ENCODE results near the gene S1PR4. TPM values are rescaled to one million over a fixed set of nuclear protein-coding genes. Genes with fewer than 3 reads are reported as not detected.

S1PR4 gene
- total RNA-seq, 1 experiment from 2014 or later: not detected

- ChIA-PET POLR2A (no interaction called here), CTCF (interaction anchor here (0.6 kb wide), 1 partner anchor 8 kb away, joined by 3 read pairs; no protein-coding TSS in a partner anchor)
- Histone ChIP-seq H3K27me3 (replicated peaks; ENCODE audit: control insufficient read depth, insufficient read depth, low read length) (no peaks in the 10 kb centered on the region), H3K4me1 (no peaks in the 10 kb centered on the region), H3K4me3 (ENCODE audit: low read depth, low read length) (no peak overlapping the region), H3K36me3 (ENCODE audit: control insufficient read depth, insufficient read depth, low read length) (no peaks in the 10 kb centered on the region), H3K9me3 (no peaks in the 10 kb centered on the region)
- peaks cover 17% of the 10 kb centered on the region for H3K36me3 Mint-ChIP-seq (ENCODE audit: insufficient read depth, unreplicated experiment)
- no peak for TF ChIP-seq CTCF (IDR thresholded peaks at IDR 0.05; ENCODE audit: insufficient read depth in 1 of 2, low read depth in 1 of 2, low read length in 1 of 2, severe bottlenecking in 1 of 2, unreplicated experiment in 1 of 2)
- DNase-seq: no peak
- no peaks in the 10 kb centered on the region for H3K9me3 Mint-ChIP-seq (ENCODE audit: unreplicated experiment)
- no peak overlapping the region for H3K27ac Mint-ChIP-seq (ENCODE audit: unreplicated experiment)
- intact Hi-C loops (cut with micrococcal nuclease; ENCODE audit: unreplicated experiment): no loop called here
- H3K27me3 Mint-ChIP-seq (ENCODE audit: insufficient read depth, unreplicated experiment): no peaks in the 10 kb centered on the region
- H3K4me3 Mint-ChIP-seq (ENCODE audit: unreplicated experiment): no peak overlapping the region
- BruUV-seq (replicated peaks): no TSS peak
- no peaks in the 10 kb centered on the region for H3K4me1 Mint-ChIP-seq (ENCODE audit: low read depth, unreplicated experiment)
Observed at GRCh38 chr19:3196933-3197205, 18.3 kb downstream of the S1PR4 start.

DNA sequence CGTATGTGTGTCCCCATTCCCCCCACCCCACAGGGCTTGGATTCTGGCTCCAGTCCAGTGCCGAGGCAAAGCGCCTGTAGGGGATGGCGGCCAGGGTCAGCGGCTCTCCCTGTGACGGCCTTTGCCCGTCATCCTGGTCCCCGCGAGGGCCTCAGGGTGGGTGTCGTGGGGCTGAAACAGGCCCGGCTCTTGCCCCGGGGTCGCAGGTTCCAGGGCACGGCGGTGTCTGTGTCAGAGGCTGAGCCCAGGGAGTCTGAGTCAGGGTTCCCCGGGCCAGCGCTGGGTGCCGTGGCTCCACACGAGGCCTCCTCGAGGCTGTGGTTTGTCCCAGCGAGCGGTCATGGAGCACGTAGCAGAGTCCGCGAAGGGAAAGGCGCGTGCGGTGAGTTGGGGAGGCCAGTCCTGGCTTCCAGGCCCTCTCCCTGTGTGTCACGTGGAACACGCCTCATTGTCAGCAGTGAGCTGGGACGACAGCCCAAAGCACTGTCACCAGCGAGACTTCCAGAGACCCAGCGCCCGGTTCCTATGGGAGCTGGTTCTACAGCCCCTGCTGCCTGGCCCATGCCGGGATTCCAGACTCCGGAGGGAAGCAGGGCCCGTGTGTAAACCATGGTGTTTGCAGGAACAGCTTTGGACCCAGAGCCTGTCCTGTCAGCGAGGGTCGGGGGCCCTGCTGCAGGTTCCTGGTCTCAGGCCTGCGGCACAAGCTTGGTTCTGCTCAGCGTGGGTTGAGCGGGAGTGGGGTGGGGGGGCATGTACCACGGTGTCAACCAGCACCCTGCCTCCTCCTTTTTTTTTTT, 20.5 kb downstream of the S1PR4 start:
- TF ChIP-seq CTCF (IDR thresholded peaks at IDR 0.05; ENCODE audit: insufficient read depth in 1 of 2, low read depth in 1 of 2, low read length in 1 of 2, severe bottlenecking in 1 of 2, unreplicated experiment in 1 of 2): no peak
- POLR2A ChIA-PET: no interaction called here
- H3K4me3 Mint-ChIP-seq (ENCODE audit: unreplicated experiment): no peak overlapping the region
- H3K27me3 Mint-ChIP-seq (ENCODE audit: insufficient read depth, unreplicated experiment): no peaks in the 10 kb centered on the region
- Histone ChIP-seq H3K9me3 (no peaks in the 10 kb centered on the region), H3K36me3 (ENCODE audit: control insufficient read depth, insufficient read depth, low read length) (no peaks in the 10 kb centered on the region), H3K27me3 (replicated peaks; ENCODE audit: control insufficient read depth, insufficient read depth, low read length) (no peaks in the 10 kb centered on the region), H3K4me1 (no peaks in the 10 kb centered on the region), H3K4me3 (ENCODE audit: low read depth, low read length) (no peak overlapping the region)
- H3K27ac Mint-ChIP-seq (ENCODE audit: unreplicated experiment): no peak overlapping the region
- CTCF ChIA-PET: interaction anchor here (0.6 kb wide), 1 partner anchor 20 kb away, joined by 5 read pairs; no protein-coding TSS in a partner anchor
- no peaks in the 10 kb centered on the region for H3K4me1 Mint-ChIP-seq (ENCODE audit: low read depth, unreplicated experiment)
- H3K9me3 Mint-ChIP-seq (ENCODE audit: unreplicated experiment): no peaks in the 10 kb centered on the region
- BruUV-seq (replicated peaks): no TSS peak
- intact Hi-C loops (cut with micrococcal nuclease; ENCODE audit: unreplicated experiment): no loop called here
- peaks cover 17% of the 10 kb centered on the region for H3K36me3 Mint-ChIP-seq (ENCODE audit: insufficient read depth, unreplicated experiment)
- DNase-seq: no peak

DNA sequence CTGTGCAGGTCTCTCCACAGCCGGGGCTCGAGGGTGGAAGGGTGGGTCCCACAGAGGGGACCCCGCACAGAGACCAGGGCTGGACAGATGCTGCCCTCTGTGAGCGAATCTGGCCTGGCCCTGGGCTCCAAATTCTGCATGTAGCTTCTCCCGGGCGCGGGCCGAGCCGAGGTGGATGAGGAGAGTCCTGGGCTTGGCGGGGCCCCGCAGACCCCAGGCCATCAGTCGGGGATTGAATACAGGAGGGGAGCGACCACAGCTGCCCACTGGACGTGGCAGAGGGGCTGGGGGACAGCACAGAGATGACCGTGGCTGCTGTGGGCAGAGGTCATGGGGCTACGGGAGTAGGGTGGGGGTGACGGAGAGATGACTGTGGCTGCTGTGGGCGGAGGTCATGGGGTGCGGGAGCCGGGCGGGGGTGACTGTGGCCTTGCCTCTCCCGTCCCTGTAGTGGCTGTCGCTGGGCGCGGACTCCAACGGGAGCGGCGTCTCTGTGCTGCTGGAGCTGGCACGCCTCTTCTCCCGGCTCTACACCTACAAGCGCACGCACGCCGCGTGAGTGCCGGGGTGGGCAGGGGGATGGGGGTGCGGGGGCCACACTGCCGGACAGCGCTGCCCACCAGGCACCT, 22.6 kb downstream of the S1PR4 start:
- Mint-ChIP-seq H3K27ac (ENCODE audit: unreplicated experiment) (no peak overlapping the region), H3K36me3 (ENCODE audit: insufficient read depth, unreplicated experiment) (peaks cover 17% of the 10 kb centered on the region), H3K9me3 (ENCODE audit: unreplicated experiment) (no peaks in the 10 kb centered on the region), H3K4me3 (ENCODE audit: unreplicated experiment) (no peak overlapping the region), H3K27me3 (ENCODE audit: insufficient read depth, unreplicated experiment) (no peaks in the 10 kb centered on the region), H3K4me1 (ENCODE audit: low read depth, unreplicated experiment) (no peaks in the 10 kb centered on the region)
- no peaks in the 10 kb centered on the region for H3K9me3 ChIP-seq
- DNase-seq: no peak
- BruUV-seq (replicated peaks): no TSS peak
- intact Hi-C loops (cut with micrococcal nuclease; ENCODE audit: unreplicated experiment): no loop called here
- no peaks in the 10 kb centered on the region for H3K36me3 ChIP-seq (ENCODE audit: control insufficient read depth, insufficient read depth, low read length)
- POLR2A ChIA-PET: no interaction called here
- H3K4me3 ChIP-seq (ENCODE audit: low read depth, low read length): no peak overlapping the region
- H3K27me3 ChIP-seq (replicated peaks; ENCODE audit: control insufficient read depth, insufficient read depth, low read length): no peaks in the 10 kb centered on the region
- no peak for TF ChIP-seq CTCF (IDR thresholded peaks at IDR 0.05; ENCODE audit: insufficient read depth in 1 of 2, low read depth in 1 of 2, low read length in 1 of 2, severe bottlenecking in 1 of 2, unreplicated experiment in 1 of 2)
- CTCF ChIA-PET: no interaction called here
- no peaks in the 10 kb centered on the region for H3K4me1 ChIP-seq
